NB4 (cell line): ENCODE results near the gene RAPGEF4.
A peak's percentile ranks its signal among the peaks of the same experiment; 100 is the strongest.

Experiments
- DNase-seq: peaks from one replicate; pipeline ENCODE4 v3.0.0; 2010; ENCODE audit warnings: low read depth
- H3K4me3 ChIP-seq: one replicate; pipeline ENCODE4 v1.5.1; 2011; ENCODE audit warnings: mild to moderate bottlenecking, low read depth, low read length, moderate library complexity
- MAX ChIP-seq: IDR thresholded peaks from 2 replicates; pipeline ENCODE4 v1.6.1; 2011; ENCODE audit warnings: low read depth, low read length
- MYC ChIP-seq: IDR thresholded peaks from 2 replicates; pipeline ENCODE4 v1.6.1; 2011; ENCODE audit warnings: low read depth, low read length
- POLR2A ChIP-seq: IDR thresholded peaks from 2 replicates; pipeline ENCODE4 v1.6.1; 2011; ENCODE audit warnings: mild to moderate bottlenecking; ENCODE audit not compliant: insufficient read length; ENCODE audit errors: extremely low read depth
- TF ChIP-seq, protein P1 (sequence below): IDR thresholded peaks from one replicate; pipeline ENCODE4 v1.5.1; 2012; ENCODE audit warnings: low read depth, low read length

The RAPGEF4 gene

GRCh38 chr2:172811027-172811426 lies 75.4 kb downstream of the RAPGEF4 start:
- TF ChIP-seq, protein P1, sequence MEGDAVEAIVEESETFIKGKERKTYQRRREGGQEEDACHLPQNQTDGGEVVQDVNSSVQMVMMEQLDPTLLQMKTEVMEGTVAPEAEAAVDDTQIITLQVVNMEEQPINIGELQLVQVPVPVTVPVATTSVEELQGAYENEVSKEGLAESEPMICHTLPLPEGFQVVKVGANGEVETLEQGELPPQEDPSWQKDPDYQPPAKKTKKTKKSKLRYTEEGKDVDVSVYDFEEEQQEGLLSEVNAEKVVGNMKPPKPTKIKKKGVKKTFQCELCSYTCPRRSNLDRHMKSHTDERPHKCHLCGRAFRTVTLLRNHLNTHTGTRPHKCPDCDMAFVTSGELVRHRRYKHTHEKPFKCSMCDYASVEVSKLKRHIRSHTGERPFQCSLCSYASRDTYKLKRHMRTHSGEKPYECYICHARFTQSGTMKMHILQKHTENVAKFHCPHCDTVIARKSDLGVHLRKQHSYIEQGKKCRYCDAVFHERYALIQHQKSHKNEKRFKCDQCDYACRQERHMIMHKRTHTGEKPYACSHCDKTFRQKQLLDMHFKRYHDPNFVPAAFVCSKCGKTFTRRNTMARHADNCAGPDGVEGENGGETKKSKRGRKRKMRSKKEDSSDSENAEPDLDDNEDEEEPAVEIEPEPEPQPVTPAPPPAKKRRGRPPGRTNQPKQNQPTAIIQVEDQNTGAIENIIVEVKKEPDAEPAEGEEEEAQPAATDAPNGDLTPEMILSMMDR: no peak
- no peak for TF ChIP-seq POLR2A
- no peak for TF ChIP-seq MYC
- no peak overlapping the region for H3K4me3 ChIP-seq
- peak; percentile 8 for DNase-seq

GRCh38 chr2:172812158-172812744 lies 76.6 kb downstream of the RAPGEF4 start:
- no peak overlapping the region for H3K4me3 ChIP-seq
- no peak for DNase-seq
- TF ChIP-seq POLR2A (no peak), MYC (no peak), MAX (no peak)
- TF ChIP-seq, protein P1: no peak

- no peak overlapping the region for H3K4me3 ChIP-seq
- DNase-seq: peak; percentile 12
- no peak for TF ChIP-seq MYC
These were observed 77.8 kb downstream of the RAPGEF4 start for GRCh38 chr2:172813314-172813888.

GRCh38 chr2:172817411-172817810 lies 81.8 kb downstream of the RAPGEF4 start:
- no peak for DNase-seq
- no peak overlapping the region for H3K4me3 ChIP-seq
- TF ChIP-seq MAX (no peak), POLR2A (no peak), MYC (no peak)
- TF ChIP-seq, protein P1: no peak

DNA sequence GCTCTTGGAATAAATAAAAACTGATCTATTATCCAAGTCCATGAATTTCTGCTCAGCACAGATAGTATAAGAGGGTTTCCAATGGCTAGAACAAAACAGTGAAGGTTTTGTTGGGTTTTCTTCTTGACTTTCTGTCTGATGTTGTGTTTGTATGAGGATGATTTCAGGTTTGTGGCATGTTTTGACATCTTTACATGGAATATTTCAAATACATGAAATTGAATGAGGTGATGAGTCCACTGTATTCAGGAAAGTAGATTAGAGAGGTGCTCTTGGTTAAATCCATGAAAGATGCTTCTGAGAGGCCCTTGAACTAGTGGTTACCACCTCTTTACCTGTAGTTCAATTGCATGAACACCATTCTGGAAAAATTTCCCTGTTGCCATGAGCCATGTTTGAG lies 84.3 kb downstream of the RAPGEF4 start:
- TF ChIP-seq, protein P1: no peak
- TF ChIP-seq MYC (no peak), POLR2A (no peak), MAX (no peak)
- H3K4me3 ChIP-seq: no peak overlapping the region
- DNase-seq: no peak

- no peak for TF ChIP-seq MYC
- TF ChIP-seq, protein P1: no peak
- TF ChIP-seq MAX: no peak
- TF ChIP-seq POLR2A: no peak
- no peak overlapping the region for H3K4me3 ChIP-seq
- DNase-seq: no peak
These were observed 86.0 kb downstream of the RAPGEF4 start for GRCh38 chr2:172821370-172822338.
